GM15510 (cell line): ENCODE results near the gene TTLL6.

ENCODE experiments used
- POLR2A ChIP-seq: IDR thresholded peaks from 3 replicates; pipeline ENCODE4 v1.6.1; 2011; ENCODE audit warnings: borderline replicate concordance; ENCODE audit not compliant: insufficient read length; ENCODE audit errors: extremely low read depth

TTLL6 gene

GRCh38 chr17:48718761-48719641 lies 98.0 kb downstream of the TTLL6 start:
- no peak for TF ChIP-seq POLR2A

- no peak for TF ChIP-seq POLR2A
Measured at GRCh38 chr17:48718227-48718760, 98.7 kb downstream of the TTLL6 start.

GRCh38 chr17:48717367-48718226 lies 99.4 kb downstream of the TTLL6 start:
- no peak for TF ChIP-seq POLR2A

- no peak for TF ChIP-seq POLR2A
Measured at GRCh38 chr17:48715496-48716399, 101.3 kb downstream of the TTLL6 start.
